Measurements from ENCODE around the gene H2AZ2.
"Not testable (repeated sequence)": the region's sequence is repeated elsewhere in the genome, so short reads cannot be mapped to it uniquely, and the experiment has no call there.

H2AZ2 gene

DNA sequence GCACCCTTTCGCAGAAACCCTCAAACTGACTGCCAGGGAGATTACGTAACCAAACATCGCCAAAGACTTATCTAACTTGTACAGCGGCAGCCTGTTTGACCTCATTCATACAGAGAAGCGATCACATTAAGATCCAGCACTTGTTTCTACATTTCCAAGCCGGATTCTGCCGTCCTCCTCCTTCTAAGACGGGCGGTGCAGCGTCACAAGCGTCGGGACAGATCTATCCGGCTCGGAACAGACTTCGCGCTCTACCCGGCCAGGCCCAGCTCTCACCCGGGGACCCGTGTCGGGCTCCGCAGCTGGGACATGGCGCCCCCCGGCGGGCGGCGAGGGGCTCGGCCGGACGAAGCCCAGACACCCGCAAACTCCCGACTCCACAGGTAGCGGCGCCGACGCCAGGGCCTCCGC, 373 bp downstream of the H2AZ2 start:
- Histone ChIP-seq H3K4me1 (ENCODE audit: control insufficient read depth, insufficient read depth, low read length) (no peaks in the 10 kb centered on the region), H3K27me3 (ENCODE audit: control insufficient read depth, insufficient read depth, low read length) (no peaks in the 10 kb centered on the region), H3K9me3 (ENCODE audit: control insufficient read depth, insufficient read depth, low read depth, low read length) (no peaks in the 10 kb centered on the region), H3K36me3 (ENCODE audit: control insufficient read depth, insufficient read depth, low read length) (peaks cover 3% of the 10 kb centered on the region), H3K4me3 (ENCODE audit: low read depth, low read length) (peak overlapping the region; percentile 98), H3K9ac (ENCODE audit: low read length) (peak overlapping the region; percentile 90), H3K27ac (ENCODE audit: low read depth, low read length) (peak overlapping the region; percentile 63)

GRCh38 chr7:44846816-44847508, 925 bp downstream of the H2AZ2 start:
- no peaks in the 10 kb centered on the region for H3K4me1 ChIP-seq (ENCODE audit: control insufficient read depth, insufficient read depth, low read length)

DNA sequence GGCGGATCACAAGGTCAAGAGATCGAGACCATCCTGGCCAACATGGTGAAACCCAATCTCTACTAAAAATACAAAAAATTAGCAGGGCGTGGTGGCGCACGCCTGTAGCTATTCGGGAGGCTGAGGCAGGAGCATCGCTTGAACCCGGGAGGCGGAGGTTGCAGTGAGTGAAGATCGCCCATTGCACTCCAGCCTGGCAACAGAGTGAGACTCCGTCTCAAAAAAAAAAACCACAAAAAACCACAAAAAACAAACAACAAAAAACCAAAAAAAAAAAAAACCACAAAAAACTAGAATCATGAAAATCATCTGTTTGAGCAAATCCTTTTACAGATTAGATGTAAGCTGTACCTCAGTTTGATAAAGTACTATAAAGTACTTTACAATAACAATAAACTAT, 1.5 kb downstream of the H2AZ2 start:
- H3K9me3 ChIP-seq (ENCODE audit: control insufficient read depth, insufficient read depth, low read depth, low read length); H3K27ac ChIP-seq (ENCODE audit: low read depth, low read length); H3K4me1 ChIP-seq (ENCODE audit: control insufficient read depth, insufficient read depth, low read length); H3K27me3 ChIP-seq (ENCODE audit: control insufficient read depth, insufficient read depth, low read length): not testable (repeated sequence)
- Histone ChIP-seq H3K9ac (ENCODE audit: low read length) (peak overlapping the region; percentile 90), H3K36me3 (ENCODE audit: control insufficient read depth, insufficient read depth, low read length) (peaks cover 14% of the 10 kb centered on the region), H3K4me3 (ENCODE audit: low read depth, low read length) (peak overlapping the region; percentile 98)

More at GRCh38 chr7:44846816-44847508, 925 bp downstream of the H2AZ2 start:
- H3K27me3 ChIP-seq (ENCODE audit: control insufficient read depth, insufficient read depth, low read length), result no peaks in the 10 kb centered on the region
- H3K36me3 ChIP-seq (ENCODE audit: control insufficient read depth, insufficient read depth, low read length), result peaks cover 9% of the 10 kb centered on the region
- no peaks in the 10 kb centered on the region for H3K9me3 ChIP-seq (ENCODE audit: control insufficient read depth, insufficient read depth, low read depth, low read length)
- H3K9ac ChIP-seq (ENCODE audit: low read length), result peak overlapping the region; percentile 90
- H3K27ac ChIP-seq (ENCODE audit: low read depth, low read length), result peak overlapping the region; percentile 63; the same call in 1 of the 2 replicates
- peak overlapping the region; percentile 98 for H3K4me3 ChIP-seq (ENCODE audit: low read depth, low read length)

GRCh38 chr7:44845451-44845850, 2.4 kb downstream of the H2AZ2 start:
- Histone ChIP-seq H3K9me3 (ENCODE audit: control insufficient read depth, insufficient read depth, low read depth, low read length) (no peaks in the 10 kb centered on the region), H3K36me3 (ENCODE audit: control insufficient read depth, insufficient read depth, low read length) (peaks cover 23% of the 10 kb centered on the region), H3K4me3 (ENCODE audit: low read depth, low read length) (no peak overlapping the region), H3K27ac (ENCODE audit: low read depth, low read length) (no peak overlapping the region), H3K4me1 (ENCODE audit: control insufficient read depth, insufficient read depth, low read length) (no peaks in the 10 kb centered on the region), H3K9ac (ENCODE audit: low read length) (no peak overlapping the region), H3K27me3 (ENCODE audit: control insufficient read depth, insufficient read depth, low read length) (no peaks in the 10 kb centered on the region)

GRCh38 chr7:44843440-44843839, 4.4 kb downstream of the H2AZ2 start:
- not testable (repeated sequence) for H3K27me3 ChIP-seq (ENCODE audit: control insufficient read depth, insufficient read depth, low read length); H3K4me3 ChIP-seq (ENCODE audit: low read depth, low read length); H3K9ac ChIP-seq (ENCODE audit: low read length); H3K27ac ChIP-seq (ENCODE audit: low read depth, low read length); H3K9me3 ChIP-seq (ENCODE audit: control insufficient read depth, insufficient read depth, low read depth, low read length); H3K4me1 ChIP-seq (ENCODE audit: control insufficient read depth, insufficient read depth, low read length)
- H3K36me3 ChIP-seq (ENCODE audit: control insufficient read depth, insufficient read depth, low read length), result peaks cover 39% of the 10 kb centered on the region

DNA sequence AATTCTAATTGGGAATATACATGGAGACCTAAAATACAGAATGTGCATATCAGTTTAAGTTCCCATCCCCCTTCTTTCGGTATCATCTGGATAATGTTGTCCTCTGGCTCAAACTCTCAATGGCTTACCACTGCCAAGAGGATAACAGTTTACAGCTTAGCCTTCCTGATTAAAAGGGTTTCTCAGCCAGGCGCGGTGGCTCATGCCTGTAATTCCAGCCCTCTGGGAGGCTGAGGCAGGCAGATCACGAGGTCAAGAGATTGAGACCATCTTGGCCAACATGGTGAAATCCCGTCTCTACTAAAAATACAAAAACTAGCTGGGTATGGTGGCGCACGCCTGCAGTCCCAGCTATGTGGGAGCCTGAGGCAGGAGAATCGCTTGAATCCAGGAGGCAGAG, 5.2 kb downstream of the H2AZ2 start:
- H3K9ac ChIP-seq (ENCODE audit: low read length); H3K27me3 ChIP-seq (ENCODE audit: control insufficient read depth, insufficient read depth, low read length); H3K4me3 ChIP-seq (ENCODE audit: low read depth, low read length); H3K27ac ChIP-seq (ENCODE audit: low read depth, low read length); H3K4me1 ChIP-seq (ENCODE audit: control insufficient read depth, insufficient read depth, low read length); H3K9me3 ChIP-seq (ENCODE audit: control insufficient read depth, insufficient read depth, low read depth, low read length): not testable (repeated sequence)
- H3K36me3 ChIP-seq (ENCODE audit: control insufficient read depth, insufficient read depth, low read length), result peaks cover 42% of the 10 kb centered on the region

- no peak overlapping the region for H3K27ac ChIP-seq (ENCODE audit: low read depth, low read length)
- no peak overlapping the region for H3K9ac ChIP-seq (ENCODE audit: low read length)
- H3K36me3 ChIP-seq (ENCODE audit: control insufficient read depth, insufficient read depth, low read length), result peaks cover 65% of the 10 kb centered on the region
- H3K27me3 ChIP-seq (ENCODE audit: control insufficient read depth, insufficient read depth, low read length), result no peaks in the 10 kb centered on the region
- no peak overlapping the region for H3K4me3 ChIP-seq (ENCODE audit: low read depth, low read length)
- no peaks in the 10 kb centered on the region for H3K4me1 ChIP-seq (ENCODE audit: control insufficient read depth, insufficient read depth, low read length)
- H3K9me3 ChIP-seq (ENCODE audit: control insufficient read depth, insufficient read depth, low read depth, low read length), result no peaks in the 10 kb centered on the region
Measured at GRCh38 chr7:44838751-44839150, 9.1 kb downstream of the H2AZ2 start.

DNA sequence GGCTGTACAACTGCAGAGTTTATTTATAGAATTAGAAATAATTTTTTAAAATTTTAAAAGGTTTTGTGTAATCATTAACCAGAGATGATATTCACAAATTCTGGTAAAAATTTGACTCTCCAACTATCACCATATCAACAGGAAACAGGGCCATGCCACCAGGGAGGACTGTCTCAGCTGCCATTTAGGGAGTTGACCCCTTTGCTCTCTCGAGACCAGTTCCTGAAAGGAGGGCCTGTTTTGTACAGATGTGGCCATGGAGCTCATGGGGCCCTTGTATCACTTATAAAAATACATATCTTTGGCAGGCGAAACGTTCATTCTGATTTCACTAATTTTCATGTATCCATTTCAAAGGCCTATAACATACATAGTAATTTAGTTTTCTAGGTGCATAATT, 20.3 kb downstream of the H2AZ2 start:
- H3K36me3 ChIP-seq (ENCODE audit: control insufficient read depth, insufficient read depth, low read length), result peaks cover 66% of the 10 kb centered on the region

DNA sequence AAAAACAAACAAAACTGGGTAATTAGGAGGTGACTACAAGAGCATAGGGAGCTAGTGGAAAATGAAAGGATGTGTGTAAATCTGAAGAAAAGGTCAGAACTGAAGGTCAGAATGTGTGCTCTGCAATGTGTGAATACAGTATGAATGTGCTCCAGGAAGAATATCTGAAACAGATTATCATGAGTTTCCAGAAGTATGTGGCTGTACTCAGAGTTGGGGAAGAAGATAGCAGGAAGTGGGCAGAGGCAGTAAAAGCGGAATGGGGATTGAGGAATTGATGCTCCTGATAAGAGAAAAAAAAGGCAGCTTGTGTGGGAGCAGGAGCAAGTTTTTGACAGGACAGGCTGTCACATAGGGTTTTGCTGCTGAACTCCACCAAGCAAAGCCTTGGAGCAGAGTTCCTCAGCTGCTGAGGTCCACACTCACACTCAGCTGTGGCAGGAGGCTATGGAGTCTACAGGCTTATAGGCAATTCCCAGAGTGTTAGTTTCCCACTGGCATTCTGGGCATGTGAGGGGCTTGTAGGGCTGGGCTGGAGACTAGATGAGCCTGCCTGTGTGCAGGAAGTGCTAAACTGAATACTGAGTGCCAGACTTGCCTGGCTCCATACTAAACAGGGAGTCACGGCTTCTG, 22.9 kb downstream of the H2AZ2 start:
- H3K36me3 ChIP-seq (ENCODE audit: control insufficient read depth, insufficient read depth, low read length), result peaks cover 41% of the 10 kb centered on the region
- no peak overlapping the region for H3K9ac ChIP-seq (ENCODE audit: low read length)
- H3K4me3 ChIP-seq (ENCODE audit: low read depth, low read length), result no peak overlapping the region
- H3K27ac ChIP-seq (ENCODE audit: low read depth, low read length), result no peak overlapping the region
- no peaks in the 10 kb centered on the region for H3K27me3 ChIP-seq (ENCODE audit: control insufficient read depth, insufficient read depth, low read length)
- H3K9me3 ChIP-seq (ENCODE audit: control insufficient read depth, insufficient read depth, low read depth, low read length), result no peaks in the 10 kb centered on the region
- H3K4me1 ChIP-seq (ENCODE audit: control insufficient read depth, insufficient read depth, low read length), result peaks cover 7% of the 10 kb centered on the region

More for the DNA sequence above, 20.3 kb downstream of the H2AZ2 start:
- Histone ChIP-seq H3K4me3 (ENCODE audit: low read depth, low read length) (no peak overlapping the region), H3K27ac (ENCODE audit: low read depth, low read length) (no peak overlapping the region), H3K4me1 (ENCODE audit: control insufficient read depth, insufficient read depth, low read length) (peaks cover 7% of the 10 kb centered on the region), H3K9ac (ENCODE audit: low read length) (no peak overlapping the region), H3K27me3 (ENCODE audit: control insufficient read depth, insufficient read depth, low read length) (no peaks in the 10 kb centered on the region), H3K9me3 (ENCODE audit: control insufficient read depth, insufficient read depth, low read depth, low read length) (no peaks in the 10 kb centered on the region)

DNA sequence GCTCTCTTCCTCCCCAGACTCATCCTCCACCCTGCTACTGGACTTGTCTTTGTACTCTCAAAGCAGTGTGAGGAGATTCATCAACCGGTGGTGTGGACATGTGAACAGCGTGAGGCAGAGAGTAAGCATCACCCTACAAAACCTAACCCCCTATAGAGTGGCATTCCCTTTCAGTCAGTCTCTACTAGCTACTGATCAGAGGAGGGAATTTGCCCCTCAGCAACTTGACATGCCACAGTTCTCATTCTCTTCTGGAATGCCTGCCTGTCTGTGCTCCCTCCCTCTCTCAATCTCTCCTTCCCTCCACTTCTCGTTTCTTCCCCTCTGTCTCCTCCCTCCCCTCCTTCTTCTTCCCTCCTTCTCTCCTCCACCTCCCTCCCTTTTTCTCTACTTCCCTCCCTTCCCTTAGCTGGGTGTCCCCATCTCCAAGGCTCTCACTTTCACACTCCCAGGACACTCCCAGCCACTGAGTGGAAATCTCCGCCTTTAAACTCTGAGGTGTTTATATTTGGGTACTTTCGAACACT, 24.6 kb downstream of the H2AZ2 start:
- Histone ChIP-seq H3K4me1 (ENCODE audit: control insufficient read depth, insufficient read depth, low read length) (peaks cover 7% of the 10 kb centered on the region), H3K4me3 (ENCODE audit: low read depth, low read length) (no peak overlapping the region), H3K27ac (ENCODE audit: low read depth, low read length) (no peak overlapping the region), H3K9ac (ENCODE audit: low read length) (no peak overlapping the region), H3K9me3 (ENCODE audit: control insufficient read depth, insufficient read depth, low read depth, low read length) (no peaks in the 10 kb centered on the region), H3K36me3 (ENCODE audit: control insufficient read depth, insufficient read depth, low read length) (peaks cover 26% of the 10 kb centered on the region), H3K27me3 (ENCODE audit: control insufficient read depth, insufficient read depth, low read length) (no peaks in the 10 kb centered on the region)

GRCh38 chr7:44819292-44819691, 28.6 kb downstream of the H2AZ2 start:
- H3K9ac ChIP-seq (ENCODE audit: low read length), result no peak overlapping the region
- H3K27me3 ChIP-seq (ENCODE audit: control insufficient read depth, insufficient read depth, low read length), result no peaks in the 10 kb centered on the region
- no peaks in the 10 kb centered on the region for H3K9me3 ChIP-seq (ENCODE audit: control insufficient read depth, insufficient read depth, low read depth, low read length)
- H3K36me3 ChIP-seq (ENCODE audit: control insufficient read depth, insufficient read depth, low read length), result no peaks in the 10 kb centered on the region
- peaks cover 7% of the 10 kb centered on the region for H3K4me1 ChIP-seq (ENCODE audit: control insufficient read depth, insufficient read depth, low read length)
- no peak overlapping the region for H3K4me3 ChIP-seq (ENCODE audit: low read depth, low read length)
- no peak overlapping the region for H3K27ac ChIP-seq (ENCODE audit: low read depth, low read length)
